HG03342 (cell line): Measurements from ENCODE around the gene YRDC.
"Not testable (repeated sequence)": the region's sequence is repeated elsewhere in the genome, so short reads cannot be mapped to it uniquely, and the experiment has no call there.

ENCODE experiments used
- ATAC-seq: cut with Tn5 transposase; IDR thresholded peaks from one replicate; pipeline ENCODE4 v1.9.1; 2021; ENCODE audit warnings: mild to moderate bottlenecking, moderate library complexity; ENCODE audit not compliant: unreplicated experiment

YRDC gene

DNA sequence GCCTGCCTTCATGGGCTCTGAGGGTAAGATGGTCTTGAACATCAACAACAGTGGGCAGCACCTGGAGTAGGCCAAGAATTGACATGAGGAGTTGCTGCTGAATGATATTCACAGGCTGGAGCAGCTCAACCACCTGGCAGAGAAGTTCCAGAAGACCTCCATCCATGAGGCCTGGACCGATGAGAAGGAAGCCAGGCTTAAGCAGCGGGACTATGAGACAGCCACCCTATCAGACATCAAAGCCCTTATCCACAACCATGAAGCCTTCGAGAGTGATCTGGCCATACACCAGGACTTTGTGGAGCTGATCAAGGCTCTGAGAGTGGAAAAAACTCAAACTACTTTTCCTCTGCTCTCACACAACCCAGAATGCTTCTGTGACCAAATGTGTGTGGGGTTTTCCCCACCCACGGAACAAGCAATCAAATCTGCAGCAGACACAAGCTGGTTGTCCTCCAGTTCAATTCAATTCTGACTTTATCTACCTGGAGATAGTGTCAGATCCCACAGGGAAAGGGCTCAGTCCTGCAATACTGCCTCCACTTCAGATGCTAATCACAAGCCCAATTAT, 31.0 kb downstream of the YRDC start:
- ATAC-seq, result no peak

DNA sequence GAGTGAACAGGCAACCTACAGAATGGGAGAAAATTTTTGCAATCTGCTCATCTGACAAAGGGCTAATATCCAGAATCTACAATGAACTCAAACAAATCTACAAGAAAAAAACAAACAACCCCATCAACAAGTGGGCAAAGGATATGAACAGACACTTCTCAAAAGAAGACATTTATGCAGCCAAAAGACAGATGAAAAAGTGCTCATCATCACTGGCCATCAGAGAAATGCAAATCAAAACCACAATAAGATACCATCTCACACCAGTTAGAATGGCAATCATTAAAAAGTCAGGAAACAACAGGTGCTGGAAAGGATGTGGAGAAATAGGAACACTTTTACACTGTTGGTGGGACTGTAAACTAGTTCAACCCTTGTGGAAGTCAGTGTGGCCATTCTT, 36.6 kb downstream of the YRDC start:
- ATAC-seq, result not testable (repeated sequence)

DNA sequence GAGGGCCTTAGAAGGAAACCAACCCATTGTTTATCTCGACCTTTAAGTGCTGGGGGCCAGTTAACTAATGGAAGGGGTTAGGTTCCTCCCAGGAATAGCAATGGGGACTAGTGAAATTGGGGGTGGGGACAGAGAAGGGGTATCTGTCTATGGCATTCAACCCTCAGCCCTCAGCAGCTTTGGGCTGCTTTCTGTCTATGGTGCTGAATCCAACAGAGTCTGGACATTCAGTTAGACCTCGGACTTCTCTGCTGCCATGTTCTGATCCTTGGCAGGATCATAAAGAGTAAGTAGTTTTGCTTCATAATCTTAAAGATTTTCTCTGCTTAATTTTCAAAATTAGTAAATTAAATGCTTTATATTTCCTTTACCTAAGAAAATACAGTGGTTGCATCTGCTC, 40.5 kb downstream of the YRDC start:
- ATAC-seq, result no peak

DNA sequence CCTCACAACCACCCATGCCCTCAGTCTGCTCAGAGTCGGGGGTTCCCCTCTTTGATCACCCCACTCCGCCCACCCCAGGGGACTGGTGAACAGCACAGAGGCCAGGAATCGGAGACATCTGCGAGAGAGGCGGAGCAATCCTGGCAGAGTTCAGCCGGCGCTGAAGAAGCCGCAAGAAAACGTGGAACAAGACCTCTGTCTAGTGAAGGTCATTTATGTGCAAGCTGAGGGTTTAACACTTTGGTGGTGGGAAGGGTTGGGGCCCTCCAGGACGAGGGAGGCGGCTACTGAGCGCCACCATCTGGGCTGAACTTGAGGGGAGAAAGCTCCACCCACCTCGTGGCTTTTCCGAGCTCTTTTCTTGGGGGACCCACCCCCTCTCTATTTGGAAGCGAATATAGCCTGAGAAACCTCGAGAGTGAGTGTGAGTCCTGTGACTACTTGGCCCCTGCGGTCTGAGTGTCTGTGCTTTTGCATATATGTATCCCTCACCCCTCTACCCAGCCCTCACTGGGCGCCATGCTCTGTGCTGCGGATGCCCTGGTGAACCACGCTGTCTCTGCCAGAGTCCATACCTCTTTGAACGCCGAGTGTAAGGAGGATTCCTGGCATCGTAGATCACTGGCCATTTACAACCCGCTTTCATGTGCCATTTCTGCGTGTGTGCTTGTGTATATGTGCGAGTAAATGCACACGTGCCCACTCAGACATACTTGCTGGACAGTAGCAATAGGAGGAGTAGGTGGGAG, 41.9 kb downstream of the YRDC start:
- no peak for ATAC-seq

DNA sequence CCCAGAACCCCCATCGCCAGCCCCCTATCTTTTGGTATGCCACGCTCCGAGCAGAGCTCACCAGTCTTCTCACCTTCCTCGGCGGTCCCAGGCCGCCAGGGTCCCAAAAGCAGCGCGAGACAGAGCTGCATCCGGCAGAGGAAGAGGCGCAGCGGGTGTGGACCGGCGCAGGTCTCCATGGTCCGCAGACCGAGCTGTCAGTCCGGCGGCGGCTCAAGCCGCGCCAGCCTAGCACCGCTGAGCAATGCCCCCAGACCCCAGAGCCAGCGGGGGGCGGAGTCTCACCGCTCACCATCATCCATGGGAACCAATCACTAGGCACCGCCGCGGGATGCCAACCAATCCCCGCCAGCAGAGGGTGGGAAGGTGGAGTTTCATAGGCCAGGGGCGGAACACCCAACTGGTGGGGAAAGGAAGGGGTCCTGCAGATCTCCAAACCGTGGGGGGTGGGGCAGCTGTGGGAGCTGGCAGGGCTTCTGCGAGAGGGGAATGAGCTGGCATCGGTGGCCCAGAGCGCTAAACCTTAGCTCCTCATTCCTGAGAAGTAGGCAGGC, 43.0 kb downstream of the YRDC start, which contains the start of gene EPHA10:
TSS of gene EPHA10 (minus strand) at position 233 of the 554 bp plus-strand sequence. CDS start at position 179, 54 bp downstream.
- ATAC-seq, result no peak

DNA sequence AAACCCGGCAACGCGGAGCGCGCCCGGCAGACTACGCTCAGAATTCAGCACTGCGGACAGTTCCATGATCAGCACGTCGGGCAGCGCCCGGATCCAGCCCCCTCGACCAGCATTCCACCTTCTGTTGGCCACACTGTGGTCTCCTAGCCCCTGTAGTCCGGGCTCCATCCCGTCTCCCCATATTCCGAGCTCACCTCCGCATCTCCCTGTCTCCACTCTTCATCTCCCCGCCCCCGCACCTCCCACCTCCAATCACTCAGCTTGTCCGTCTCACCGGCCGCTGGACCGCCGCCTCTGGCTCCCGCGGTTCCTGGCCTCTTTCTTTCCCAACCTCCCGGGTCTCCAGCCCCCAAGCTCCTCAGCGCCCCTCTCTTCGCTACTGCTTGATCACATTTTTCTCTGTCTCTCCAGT, 43.6 kb downstream of the YRDC start:
- ATAC-seq, result no peak

DNA sequence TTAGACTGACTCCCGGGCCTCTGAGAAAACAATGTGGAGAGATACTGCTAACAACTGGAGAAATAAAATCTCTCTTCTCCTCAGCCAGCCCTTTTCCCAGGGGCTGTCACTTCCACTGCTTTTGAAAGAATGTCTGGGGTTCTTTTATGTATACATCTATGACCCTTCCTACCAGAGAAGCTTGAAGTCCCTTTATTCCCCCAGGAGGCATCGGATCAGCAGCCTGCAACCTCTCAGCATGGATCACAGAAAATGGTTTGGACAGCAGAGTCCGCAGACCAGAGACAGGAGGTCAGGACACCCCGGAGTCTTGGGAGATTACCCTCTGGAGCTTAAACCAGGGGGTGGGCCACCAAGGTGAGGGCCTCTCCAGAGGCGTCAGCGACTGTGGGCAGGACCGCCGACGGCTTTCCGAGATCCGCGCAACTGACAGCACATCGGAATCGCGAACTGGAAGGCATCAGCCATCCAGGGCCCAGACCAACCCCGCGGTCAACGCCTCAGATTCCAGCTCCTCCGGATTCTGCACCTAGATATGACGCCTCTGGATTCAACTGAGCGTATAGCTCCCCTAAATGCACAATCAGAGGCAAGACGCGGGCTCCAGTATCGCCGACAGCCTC, 44.1 kb downstream of the YRDC start:
- ATAC-seq, result no peak

DNA sequence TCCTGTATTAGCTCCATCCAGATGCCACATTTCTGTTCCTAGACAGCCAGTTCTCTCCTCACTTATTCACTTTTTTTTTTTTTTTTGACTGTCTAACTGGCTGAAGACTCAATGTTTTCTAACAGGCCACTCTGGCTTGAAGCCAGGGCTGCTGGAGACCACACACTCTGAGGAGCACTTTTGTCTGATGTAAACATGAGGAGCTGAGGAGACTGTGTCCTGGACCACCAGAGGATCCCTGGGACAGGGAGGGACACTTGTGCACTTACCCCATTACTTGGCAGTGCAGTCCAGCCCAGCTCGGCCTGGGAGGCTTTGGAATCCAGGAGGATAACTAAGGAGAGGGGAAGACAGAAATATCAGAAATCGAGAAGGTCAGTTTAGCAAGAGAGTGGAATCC, 45.5 kb downstream of the YRDC start:
- no peak for ATAC-seq

DNA sequence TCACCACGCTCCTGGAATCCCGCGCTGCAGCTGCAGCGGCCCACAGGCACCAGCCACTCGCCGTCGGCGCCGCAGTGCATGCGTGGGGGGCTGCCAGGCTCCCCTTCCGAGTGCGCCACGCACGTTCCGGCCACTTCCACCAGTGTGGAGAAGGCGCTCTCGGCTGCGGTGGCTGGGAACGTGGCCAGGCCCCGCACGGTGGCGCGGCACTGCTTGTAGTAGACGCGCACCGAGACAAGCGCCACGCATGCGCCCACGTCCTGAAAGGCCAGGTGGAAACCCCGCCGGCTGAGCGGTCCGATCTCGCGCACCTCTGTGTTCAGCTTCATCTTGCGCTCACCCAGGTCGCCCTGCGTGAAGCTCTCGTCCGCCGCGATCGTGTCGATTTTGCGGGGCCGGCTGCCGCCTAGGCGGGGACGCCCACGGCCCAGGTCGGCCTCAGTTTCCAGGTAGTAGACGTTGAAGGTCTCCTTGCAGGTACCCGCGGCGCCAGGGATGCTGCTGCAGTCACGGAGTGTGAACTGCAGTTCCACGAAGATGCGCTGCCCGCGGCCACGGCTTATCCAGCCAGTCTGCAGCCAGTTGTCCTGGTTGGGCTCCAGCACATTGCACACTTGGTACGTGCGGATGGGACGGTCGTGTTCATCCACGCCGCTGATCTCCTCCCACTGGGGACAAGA, 46.5 kb downstream of the YRDC start:
- no peak for ATAC-seq

DNA sequence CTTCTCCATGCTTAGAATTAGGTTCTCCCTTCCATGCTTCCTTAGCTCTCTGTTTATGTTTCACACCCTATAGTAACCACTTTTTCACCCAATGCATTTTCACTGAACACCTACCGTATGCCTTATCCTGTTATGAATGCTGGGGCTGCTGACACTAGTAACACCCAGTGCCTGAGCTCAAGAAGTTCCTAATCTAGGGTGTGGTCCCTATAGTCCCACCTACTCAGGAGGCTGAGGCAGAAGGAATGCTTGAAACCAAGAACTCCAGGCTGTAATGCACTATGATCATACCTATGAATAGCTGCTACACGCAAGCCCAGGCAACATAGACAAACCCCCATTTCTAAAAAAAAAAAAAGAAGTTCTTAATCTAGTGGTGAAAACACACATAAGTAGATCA, 48.6 kb downstream of the YRDC start:
- ATAC-seq, result no peak

DNA sequence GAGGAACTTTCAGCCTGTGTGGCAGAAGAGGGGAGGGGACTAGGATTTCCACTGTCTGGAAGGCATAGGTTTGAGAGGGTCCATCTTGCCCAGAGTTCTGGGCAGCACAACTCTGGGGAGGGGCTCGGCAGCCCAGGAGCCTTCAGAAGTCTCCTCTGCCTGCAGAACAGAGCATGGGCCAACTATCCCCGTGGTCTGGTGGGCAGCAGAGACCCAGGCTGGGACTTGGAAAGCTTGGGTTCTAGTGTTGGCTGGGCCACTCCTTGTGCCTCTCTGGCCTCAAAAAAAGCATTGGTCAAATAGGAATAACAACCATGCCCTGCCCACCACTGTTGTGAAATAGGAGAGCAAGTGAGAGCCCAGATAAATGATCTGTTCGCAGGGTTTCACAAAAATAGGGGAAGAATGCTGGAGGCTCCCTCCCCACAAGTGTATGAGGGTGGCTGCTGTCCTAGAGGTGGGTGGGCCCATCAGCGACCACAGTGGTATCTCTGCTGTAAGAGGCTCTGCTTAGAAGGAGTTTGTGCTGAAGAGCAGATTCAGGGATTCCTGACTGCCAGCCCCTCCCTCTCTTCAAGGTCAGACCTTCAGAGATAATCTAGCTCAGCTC, 52.0 kb downstream of the YRDC start:
- no peak for ATAC-seq

DNA sequence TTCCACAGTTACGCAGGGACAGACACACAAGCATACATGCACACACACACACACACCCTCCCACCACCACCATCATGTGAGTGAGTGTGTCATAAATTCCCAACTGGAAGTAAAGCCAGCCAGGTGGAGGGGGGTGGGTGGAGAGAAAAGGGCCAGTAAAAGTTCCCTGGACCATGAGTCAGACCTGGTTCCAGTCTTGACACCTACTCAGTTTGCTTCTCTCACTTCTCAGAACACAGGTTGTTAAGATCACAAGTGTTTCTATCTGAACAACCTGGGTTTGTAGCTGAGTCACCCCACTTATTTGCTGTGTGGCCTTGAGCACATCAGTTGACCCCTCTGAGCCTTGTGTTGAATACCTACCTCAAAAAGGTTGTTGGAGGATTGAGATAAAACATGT, 52.7 kb downstream of the YRDC start:
- no peak for ATAC-seq

DNA sequence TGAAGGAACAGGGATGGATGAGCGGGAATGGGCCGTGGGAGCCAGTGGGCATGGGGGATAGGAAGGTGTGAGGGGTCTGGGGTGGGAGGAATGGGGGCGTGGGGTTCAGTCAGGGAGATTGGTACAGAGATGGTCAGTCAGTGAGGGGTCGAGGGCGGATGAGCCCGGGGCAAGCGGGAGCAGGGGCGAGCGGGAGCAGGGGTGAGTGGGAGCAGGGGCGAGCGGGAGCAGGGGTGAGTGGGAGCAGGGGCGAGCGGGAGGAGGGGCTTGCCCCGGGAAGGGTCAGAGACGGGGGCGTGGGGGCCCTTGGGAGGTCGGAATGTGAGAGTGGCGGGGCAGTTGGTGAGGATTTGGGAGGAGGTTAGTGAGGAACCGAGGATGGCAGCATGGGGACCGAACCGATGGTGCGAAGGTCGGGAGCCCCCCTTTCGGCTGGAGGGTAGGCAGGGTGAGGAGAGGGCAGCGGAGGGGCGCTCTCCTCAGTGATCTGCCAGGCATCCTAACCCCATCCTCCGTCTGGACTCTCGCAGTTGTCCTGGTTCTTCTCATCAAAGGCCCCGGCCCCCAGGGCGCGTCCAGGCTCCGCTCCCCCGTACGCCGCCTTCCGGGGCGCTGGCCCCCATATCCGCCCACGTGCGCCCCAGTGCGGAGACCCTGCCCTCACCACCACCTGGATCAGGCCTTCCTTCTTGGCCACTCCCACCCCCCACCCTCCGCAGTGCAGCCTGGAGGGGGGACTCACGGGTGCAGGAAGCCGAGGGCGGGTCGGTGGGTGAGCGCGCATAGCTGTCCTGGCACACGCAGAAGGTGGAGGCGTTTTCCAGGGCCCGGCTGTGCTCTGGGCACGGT, 54.3 kb downstream of the YRDC start:
- no peak for ATAC-seq
